Measurements from ENCODE around the gene LRP8. TPM values are rescaled to one million over a fixed set of nuclear protein-coding genes. Genes with fewer than 3 reads are reported as not detected.
A peak's percentile ranks its signal among the peaks of the same experiment; 100 is the strongest.

The LRP8 gene
- total and polyA plus RNA-seq, 12 donors: 0.37 to 4.7 (median 2.2) TPM

- Histone ChIP-seq H3K9me3 (no peaks in the 10 kb centered on the region), H3K27me3 (peaks cover 0 to 8% (median 0%) of the 10 kb centered on the region in 7 donors), H3K27ac (no peak overlapping the region), H3K36me3 (peaks cover 0 to 7% (median 0%) of the 10 kb centered on the region in 9 donors), H3K4me3 (no peak overlapping the region), H3K4me1 (peaks cover 0 to 19% (median 3%) of the 10 kb centered on the region in 9 donors)
- intact Hi-C loops (cut with DNase I): loop anchor here in 1 of 10 donors (2.0 kb wide), 1 partner anchor 112 kb away; no protein-coding TSS in a partner anchor
- DNase-seq: no peak
- WGBS, 2 donors: 79 to 82% methylated on average over 9 of the region's 9 CpGs
- no peak for TF ChIP-seq CTCF (IDR thresholded peaks at IDR 0.05)
- no peak for ATAC-seq
These were observed 46.7 kb downstream of the LRP8 start for GRCh38 chr1:53281133-53281532.

- 92 to 93% methylated on average over 8 of the region's 8 CpGs for WGBS, 2 donors
- Histone ChIP-seq H3K9me3 (no peaks in the 10 kb centered on the region), H3K4me3 (no peak overlapping the region), H3K27ac (no peak overlapping the region), H3K27me3 (peaks cover 0 to 8% (median 0%) of the 10 kb centered on the region in 7 donors), H3K4me1 (peaks cover 0 to 13% (median 0%) of the 10 kb centered on the region in 9 donors), H3K36me3 (peaks cover 0 to 6% (median 0%) of the 10 kb centered on the region in 9 donors)
- DNase-seq: no peak
- no peak for TF ChIP-seq CTCF (IDR thresholded peaks at IDR 0.05)
- intact Hi-C loops (cut with DNase I): loop anchor here in 1 of 10 donors (2.0 kb wide), 1 partner anchor 112 kb away; no protein-coding TSS in a partner anchor
- no peak for ATAC-seq
These were observed 47.4 kb downstream of the LRP8 start for GRCh38 chr1:53280496-53280895.

GRCh38 chr1:53279296-53280200, 48.3 kb downstream of the LRP8 start:
- Histone ChIP-seq H3K27ac (no peak overlapping the region), H3K9me3 (no peaks in the 10 kb centered on the region), H3K36me3 (no peaks in the 10 kb centered on the region), H3K4me3 (no peak overlapping the region), H3K4me1 (peaks cover 0 to 4% (median 0%) of the 10 kb centered on the region in 9 donors), H3K27me3 (peaks cover 0 to 8% (median 0%) of the 10 kb centered on the region in 7 donors)
- no peak for TF ChIP-seq CTCF (IDR thresholded peaks at IDR 0.05)
- ATAC-seq (no peak), DNase-seq (no peak)
- intact Hi-C loops (cut with DNase I): loop anchor here in 3 of 10 donors (2.0 to 10.0 kb wide), 2 partner anchors 113 to 475 kb away; no protein-coding TSS in a partner anchor
- WGBS, 2 donors: 75 to 86% methylated on average over 14 of the region's 14 CpGs

- H3K27ac ChIP-seq: no peak overlapping the region
- H3K4me3 ChIP-seq: no peak overlapping the region
- ATAC-seq: peak in 7 of 8 donors; percentile 50 to 67 (median 58)
- intact Hi-C loops (cut with DNase I): loop anchor here in 9 of 10 donors (1.0 to 10.0 kb wide), 3 partner anchors 114 to 476 kb away; no protein-coding TSS in a partner anchor
- peak; percentile 82 to 93 (median 90) for TF ChIP-seq CTCF (IDR thresholded peaks at IDR 0.05)
- H3K4me1 ChIP-seq: no peaks in the 10 kb centered on the region
- H3K9me3 ChIP-seq: no peaks in the 10 kb centered on the region
- WGBS, 2 donors: 14 to 16% methylated on average over 8 of the region's 8 CpGs
- peak; percentile 40 to 58 for DNase-seq
- H3K27me3 ChIP-seq: peaks cover 0 to 8% (median 0%) of the 10 kb centered on the region in 7 donors
- no peaks in the 10 kb centered on the region for H3K36me3 ChIP-seq
These were observed 49.6 kb downstream of the LRP8 start for GRCh38 chr1:53278298-53278725.

All from heart right ventricle (tissue), 16 donors.